AG04449 (cell line): Measurements from ENCODE around the gene SLC43A1.

Experiments
- CTCF ChIA-PET: fragments of 350-600 bp; formaldehyde crosslinking; extraction: SDS; loops from one replicate; lab custom pipeline; 2021; ENCODE audit warnings: antibody characterized with exemption; lab: Yijun Ruan, JAX
- POLR2A ChIA-PET: fragments of 400-600, 350-600 bp; formaldehyde crosslinking; extraction: SDS; loops from one replicate; lab custom pipeline; 2020; ENCODE audit warnings: antibody characterized with exemption, inconsistent platforms; lab: Yijun Ruan, JAX
- DNase-seq: peaks from one replicate; pipeline ENCODE4 v3.0.0-alpha.2; 2010; ENCODE audit warnings: low read depth, low spot score
- H3K4me3 ChIP-seq: 2 replicates; pipeline ENCODE4 v1.5.1; 2011; ENCODE audit warnings: low read depth, mild to moderate bottlenecking, control low read depth, low read length
- CTCF ChIP-seq: IDR thresholded peaks from one replicate; pipeline ENCODE4 v1.5.1; 2011; ENCODE audit warnings: mild to moderate bottlenecking, moderate library complexity, low read length, control low read depth, inconsistent platforms; ENCODE audit not compliant: insufficient read depth; ENCODE audit errors: missing control alignments

Gene SLC43A1

DNA sequence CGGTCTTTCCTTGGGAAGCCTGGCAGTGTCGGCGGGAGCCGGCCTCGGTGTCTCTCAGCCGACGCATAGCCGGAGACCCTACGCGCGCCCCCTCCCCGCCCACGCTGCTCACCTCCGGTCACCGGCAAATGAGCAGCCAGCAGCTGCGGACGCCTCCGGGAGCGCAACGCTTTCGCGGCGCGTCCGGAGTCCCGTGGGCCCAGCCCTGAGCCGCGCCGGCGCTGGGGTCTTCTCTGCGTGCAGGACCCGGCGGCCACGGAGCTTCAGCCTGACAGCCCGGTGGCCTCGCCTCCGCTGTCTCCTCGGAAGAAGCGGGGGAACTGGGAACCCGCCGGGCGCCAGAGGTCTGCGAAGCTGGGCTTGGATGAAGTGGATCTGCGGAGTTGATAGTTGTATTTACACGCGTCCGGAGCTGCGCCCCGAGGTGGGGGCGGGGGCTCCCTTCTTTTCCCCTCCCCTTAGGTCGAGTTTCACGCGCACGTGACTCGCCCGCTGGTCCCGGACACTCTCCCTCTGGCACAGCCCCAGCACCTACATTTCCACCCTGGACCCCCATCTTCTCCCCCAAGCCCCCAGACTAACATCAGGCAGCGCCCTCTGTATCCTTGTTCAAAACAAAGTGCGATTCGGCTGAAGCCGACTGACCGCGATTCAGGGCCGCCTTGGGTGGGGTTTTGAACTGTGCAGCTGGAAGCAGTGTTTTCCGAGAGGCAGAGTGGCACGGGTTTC, at the start of gene SLC43A1:
SLC43A1 (minus strand) TSS at position 371 of the 729 bp plus-strand sequence. CDS start 1,591 bp downstream, outside the sequence.
- POLR2A ChIA-PET = interaction anchor here (0.7 to 2.5 kb wide), 5 partner anchors 10 to 124 kb away, joined by 4 to 5 read pairs (median 4); no protein-coding TSS in a partner anchor
- peak; percentile 0 for TF ChIP-seq CTCF
- peak within 1 kb of the TSS; percentile 85 for H3K4me3 ChIP-seq
- CTCF ChIA-PET = interaction anchor here (1.0 to 18.1 kb wide), 14 partner anchors 9 to 170 kb away, joined by 3 to 421 read pairs (median 8); partner anchors contain the start of genes RTN4RL2, TIMM10 and UBE2L6
- DNase-seq = no peak

GRCh38 chr11:57562596-57562995, 47.1 kb upstream of the SLC43A1 start:
- ChIA-PET CTCF (interaction anchor here (0.7 to 2.6 kb wide), 4 partner anchors 15 to 82 kb away, joined by 3 to 7 read pairs (median 4); no protein-coding TSS in a partner anchor), POLR2A (no interaction called here)
- H3K4me3 ChIP-seq = no peak overlapping the region
- no peak for TF ChIP-seq CTCF
- no peak for DNase-seq

DNA sequence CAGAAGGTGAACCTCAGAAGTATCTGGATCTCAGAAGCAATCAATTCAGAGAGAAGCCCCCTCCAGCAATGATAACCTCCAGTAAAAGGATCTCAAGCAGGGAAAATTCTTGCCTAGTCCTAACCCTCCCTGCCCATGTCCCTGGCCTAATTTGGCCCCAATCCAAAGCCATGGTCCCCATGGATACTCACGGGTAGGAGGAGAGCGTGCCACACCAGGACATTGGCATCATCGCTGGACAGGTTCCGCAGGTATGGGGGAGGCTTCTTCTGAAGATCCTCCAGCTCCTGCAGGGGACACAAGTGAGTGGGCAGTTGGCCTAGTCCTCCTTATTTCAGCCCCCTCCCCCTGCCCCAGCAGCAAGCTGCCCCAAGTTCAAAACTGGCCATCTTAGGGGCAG, 44.6 kb upstream of the SLC43A1 start:
- ChIA-PET CTCF (interaction anchor here (1.5 to 3.5 kb wide), 2 partner anchors 9 to 102 kb away, joined by 8 to 29 read pairs; partner anchors contain the start of gene UBE2L6), POLR2A (no interaction called here)
- no peak for TF ChIP-seq CTCF
- no peak overlapping the region for H3K4me3 ChIP-seq
- no peak for DNase-seq

GRCh38 chr11:57556041-57556440, 40.5 kb upstream of the SLC43A1 start:
- POLR2A ChIA-PET = interaction anchor here (0.7 kb wide), 1 partner anchor 22 kb away, joined by 3 read pairs; no protein-coding TSS in a partner anchor

DNA sequence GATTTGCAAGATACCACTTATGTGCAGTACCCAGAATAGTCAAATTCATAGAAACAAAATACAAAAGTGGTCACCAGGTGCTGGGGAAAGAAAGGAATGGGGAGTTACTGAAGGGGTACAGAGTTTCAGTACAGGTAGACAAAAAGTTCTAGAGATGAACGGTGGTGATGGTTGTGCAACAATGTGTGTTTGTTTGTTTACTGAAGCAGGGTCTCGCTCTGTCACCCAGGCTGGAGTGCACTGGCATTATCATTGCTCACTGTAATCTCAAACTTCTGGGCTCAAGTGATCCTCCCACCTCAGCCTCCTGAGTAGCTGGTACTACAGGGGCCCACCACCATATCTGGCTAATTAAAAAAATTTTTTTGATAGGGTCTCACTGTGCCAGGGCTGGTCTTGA, 39.9 kb upstream of the SLC43A1 start:
- ChIA-PET POLR2A (no interaction called here), CTCF (interaction anchor here (1.0 to 2.1 kb wide), 6 partner anchors 13 to 213 kb away, joined by 3 to 11 read pairs (median 3); partner anchors contain the start of gene UBE2L6)
- no peak for TF ChIP-seq CTCF
- no peak overlapping the region for H3K4me3 ChIP-seq
- DNase-seq = no peak

More at GRCh38 chr11:57556041-57556440, 40.5 kb upstream of the SLC43A1 start:
- DNase-seq = no peak
- CTCF ChIA-PET = interaction anchor here (1.1 to 2.1 kb wide), 3 partner anchors 12 to 213 kb away, joined by 3 to 11 read pairs (median 8); partner anchors contain the start of gene UBE2L6
- H3K4me3 ChIP-seq = no peak overlapping the region
- no peak for TF ChIP-seq CTCF

- H3K4me3 ChIP-seq = no peak overlapping the region
- ChIA-PET CTCF (interaction anchor here (1.9 kb wide), 1 partner anchor 15 kb away, joined by 9 read pairs; the partner anchor contains the start of gene UBE2L6), POLR2A (no interaction called here)
- TF ChIP-seq CTCF = no peak
- DNase-seq = no peak
Observed at GRCh38 chr11:57552479-57552878, 37.0 kb upstream of the SLC43A1 start.
